Head of caudate nucleus (tissue), 42 donors: ENCODE measurements around the gene NTM.

Experiments used
- DNase-seq, 42 donors: peaks; one replicate each; pipeline versions ENCODE4 v3.0.0 to v3.0.0-alpha.2; 2020 to 2021; ENCODE audit warnings: mixed read lengths in 7 of 42
- intact Hi-C: fragments of 100-400 bp; cut with DNase I; formaldehyde crosslinking; loops from one replicate; pipeline ENCODE4 v1.15.0; 2022

The NTM gene

DNA sequence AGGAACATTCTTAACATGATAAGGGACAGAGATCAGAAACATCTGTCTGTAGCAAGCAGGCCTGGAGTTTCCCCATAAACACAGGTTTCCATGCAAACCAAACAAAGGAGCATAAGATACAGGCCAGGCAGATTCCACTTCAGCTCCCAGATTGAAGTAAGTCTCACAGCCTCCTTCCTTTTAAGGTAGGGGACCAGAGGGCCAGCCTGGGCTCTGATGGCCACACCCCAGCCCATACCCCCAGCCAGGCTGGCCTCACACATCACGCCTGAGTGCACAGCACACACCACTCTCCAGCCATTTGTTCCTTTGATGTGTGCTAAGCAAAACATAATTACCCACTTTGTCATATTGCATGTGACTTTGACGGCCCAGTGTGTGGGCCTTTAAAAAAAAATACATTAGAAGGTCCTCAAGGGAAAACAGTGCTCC is 518.7 kb downstream of the NTM start:
- DNase-seq, result no peak
- intact Hi-C loops, result no loop called here

DNA sequence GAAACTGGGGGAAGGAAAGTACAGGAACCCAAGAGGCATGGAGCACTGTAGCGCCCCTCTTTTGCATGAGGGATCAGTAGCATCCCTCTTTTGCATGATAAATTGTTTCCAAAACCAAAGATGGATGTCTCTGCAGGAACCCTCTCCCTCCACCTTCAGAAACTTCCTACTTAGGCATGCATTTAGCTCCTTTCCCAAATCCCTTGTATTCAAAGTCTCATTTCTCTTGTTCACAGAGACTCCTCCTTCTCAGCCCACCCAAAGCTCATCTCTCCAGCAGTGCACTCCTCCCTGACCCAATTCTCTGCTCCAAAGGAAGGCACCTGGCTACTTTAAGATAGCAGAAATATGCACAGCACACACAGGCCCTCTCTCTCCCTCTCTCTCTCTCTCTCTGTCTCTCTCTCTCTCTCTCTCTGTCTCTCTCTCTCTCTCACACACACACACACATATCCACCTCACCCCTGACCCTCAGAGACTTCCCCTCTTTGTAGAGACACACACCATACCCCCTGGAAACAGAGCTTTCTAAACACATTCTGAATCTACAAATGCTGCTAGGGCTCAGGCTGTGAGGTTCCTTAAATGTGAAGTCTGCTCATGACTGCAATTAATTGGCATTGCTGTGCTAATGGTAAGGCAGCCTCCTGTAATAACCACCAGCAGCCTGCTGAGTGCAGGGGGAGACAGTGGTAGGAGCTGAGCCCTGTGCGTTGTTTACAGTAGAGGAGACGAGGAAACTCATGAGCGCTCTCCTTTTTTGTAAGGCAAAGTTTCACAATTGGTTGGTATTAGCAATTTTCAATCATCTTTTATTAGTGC is 519.6 kb downstream of the NTM start:
- intact Hi-C loops, result no loop called here
- peak in 17 of 42 donors; percentile 27 to 88 (median 59) for DNase-seq

DNA sequence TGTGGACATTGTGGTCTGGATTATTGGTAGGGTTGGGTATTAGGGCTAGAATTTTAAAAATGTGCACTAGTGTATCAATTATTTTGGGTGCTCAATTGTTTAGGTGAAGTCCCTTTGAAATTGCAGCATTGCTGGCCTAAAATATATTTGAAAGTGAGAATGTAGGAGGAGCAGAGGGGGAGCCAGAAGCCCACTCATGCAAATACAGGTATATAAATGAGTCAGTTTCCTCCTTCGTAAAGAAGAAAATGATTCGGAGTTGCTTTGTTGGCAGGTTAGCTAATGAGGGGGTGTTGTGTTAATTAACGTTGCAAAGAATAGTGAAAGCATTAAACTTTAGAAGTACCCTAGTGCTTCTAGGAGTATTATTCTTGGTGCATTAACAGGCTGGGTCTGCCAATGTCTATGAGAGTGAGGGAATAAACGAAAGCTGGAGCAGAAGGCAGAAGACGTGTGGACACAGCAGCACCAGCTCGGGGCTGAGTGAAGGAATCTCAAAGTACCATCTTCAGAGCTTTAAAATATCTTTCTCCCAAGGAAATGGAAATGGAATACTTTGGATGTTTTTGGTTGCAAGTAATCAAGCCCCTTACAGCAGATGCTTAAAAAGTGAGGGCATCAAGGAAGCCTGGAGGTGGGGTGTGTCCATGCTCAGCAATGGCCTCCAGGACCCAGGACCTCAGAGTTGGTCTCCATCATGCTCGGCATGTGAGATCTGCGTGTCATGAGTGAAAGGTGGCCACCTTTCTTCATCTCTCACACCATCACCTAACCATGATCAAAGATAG is 522.9 kb downstream of the NTM start:
- intact Hi-C loops, result no loop called here
- peak in 2 of 42 donors; percentile 50 to 63 for DNase-seq

DNA sequence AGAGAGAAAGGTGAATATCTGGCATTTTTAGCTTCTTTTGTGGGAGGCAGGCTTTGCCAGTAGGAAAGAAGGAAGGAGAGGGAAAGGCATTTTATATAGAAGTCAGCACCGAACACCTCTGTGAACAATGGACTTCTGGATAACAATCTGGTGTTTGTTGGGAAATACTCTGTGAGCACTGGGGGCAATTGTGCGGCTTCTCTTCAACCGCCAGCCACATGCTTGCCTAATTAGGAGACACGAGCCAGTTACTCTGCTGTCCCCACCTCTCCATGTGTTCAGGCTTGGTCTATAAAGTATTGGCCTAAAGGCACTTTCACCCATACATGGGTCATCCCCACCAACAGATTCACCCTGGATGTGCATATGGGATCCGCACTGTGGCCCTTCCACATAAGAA is 523.6 kb downstream of the NTM start:
- intact Hi-C loops, result no loop called here
- no peak for DNase-seq

DNA sequence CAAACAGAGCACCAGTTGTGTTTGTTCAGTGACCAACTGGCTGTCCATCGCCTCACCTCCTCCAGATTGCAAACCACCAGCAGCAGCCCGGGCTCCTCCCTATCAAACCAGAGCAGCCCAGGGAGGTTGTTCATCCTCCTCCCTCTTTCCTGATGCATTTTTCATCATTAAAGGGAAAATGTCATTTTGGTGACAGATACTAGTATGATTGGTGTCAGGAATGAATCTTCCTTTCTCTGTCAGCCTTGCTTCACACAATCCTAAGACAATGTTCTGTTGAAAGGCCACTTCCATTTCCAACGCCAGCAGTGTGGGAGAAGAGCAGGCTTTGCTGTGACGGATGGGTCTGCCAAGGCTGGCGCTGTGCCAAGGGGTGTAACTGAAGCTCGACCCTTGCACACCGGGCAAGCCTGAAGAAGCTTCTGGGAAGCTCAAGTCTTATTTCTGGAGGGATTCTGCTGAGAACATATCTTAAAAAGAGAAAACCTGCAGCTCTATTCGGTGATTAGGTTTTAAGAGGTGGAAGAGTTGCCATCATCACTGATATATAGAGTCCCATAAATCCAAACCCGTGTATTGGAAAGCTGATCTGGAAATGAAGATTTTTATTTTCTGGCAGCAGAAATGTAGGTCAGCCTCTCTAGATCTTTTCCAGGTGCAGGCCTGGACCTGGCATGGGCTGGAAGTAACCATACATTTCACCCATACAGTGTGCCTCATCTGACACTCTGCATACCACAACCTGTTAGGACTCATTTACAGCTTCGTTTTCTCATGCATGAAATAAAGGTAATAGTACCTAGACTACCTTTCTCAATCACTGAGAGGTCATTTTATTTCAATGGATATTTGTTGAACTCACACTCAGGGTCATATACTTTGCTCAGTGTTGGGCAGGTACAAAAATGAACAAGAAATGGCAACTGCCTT is 524.5 kb downstream of the NTM start:
- peak in 5 of 42 donors; percentile 21 to 34 (median 30) for DNase-seq
- intact Hi-C loops, result no loop called here

DNA sequence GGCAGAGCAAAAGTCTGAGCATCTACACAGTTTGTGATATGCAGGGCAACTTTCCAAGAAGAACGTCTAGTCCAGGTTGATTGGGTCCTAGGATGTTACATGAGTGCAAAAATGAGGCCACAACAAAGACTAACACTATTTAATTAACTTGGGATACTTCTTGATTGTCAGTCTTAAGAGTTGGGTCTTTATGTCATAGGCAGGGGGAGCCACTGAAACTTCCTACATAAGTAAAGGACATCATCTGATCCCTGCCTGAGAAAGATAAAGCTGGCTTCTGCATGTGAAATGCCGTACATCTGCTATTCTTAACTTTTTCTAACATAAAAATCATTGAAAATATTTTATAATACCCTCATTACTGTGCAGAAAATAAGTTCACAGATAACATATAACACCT is 525.5 kb downstream of the NTM start:
- intact Hi-C loops, result no loop called here
- DNase-seq, result no peak

DNA sequence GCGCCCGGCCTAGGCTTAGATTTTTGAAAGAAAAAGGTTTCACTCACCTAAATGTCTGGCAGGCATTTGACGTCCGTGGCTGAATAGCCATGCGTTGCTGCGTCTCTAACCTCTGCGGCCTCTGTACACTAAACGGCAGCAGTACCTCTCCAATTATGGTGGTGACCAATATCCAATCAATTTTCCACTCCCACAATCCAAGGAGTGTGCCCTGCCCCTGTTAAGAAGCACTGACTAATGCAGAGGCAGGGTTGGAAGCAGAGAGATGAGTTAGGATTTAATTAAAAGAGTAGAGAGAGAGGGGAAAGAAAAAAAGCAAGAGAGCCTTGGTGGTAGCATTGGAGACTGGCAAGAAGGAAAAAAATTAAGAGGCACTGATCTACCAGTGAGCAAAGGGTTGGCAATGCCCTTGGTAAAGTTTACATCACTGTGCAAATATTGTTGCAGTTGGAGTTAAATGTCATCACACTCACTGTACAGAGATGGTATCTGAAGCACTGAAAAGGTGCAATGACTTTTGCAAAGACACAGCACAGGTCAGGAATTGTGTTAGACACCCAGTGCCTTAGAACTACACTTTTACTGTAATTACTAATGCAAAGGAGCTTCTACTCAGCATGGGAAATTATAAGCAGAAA is 526.7 kb downstream of the NTM start:
- intact Hi-C loops, result no loop called here
- DNase-seq, result no peak

DNA sequence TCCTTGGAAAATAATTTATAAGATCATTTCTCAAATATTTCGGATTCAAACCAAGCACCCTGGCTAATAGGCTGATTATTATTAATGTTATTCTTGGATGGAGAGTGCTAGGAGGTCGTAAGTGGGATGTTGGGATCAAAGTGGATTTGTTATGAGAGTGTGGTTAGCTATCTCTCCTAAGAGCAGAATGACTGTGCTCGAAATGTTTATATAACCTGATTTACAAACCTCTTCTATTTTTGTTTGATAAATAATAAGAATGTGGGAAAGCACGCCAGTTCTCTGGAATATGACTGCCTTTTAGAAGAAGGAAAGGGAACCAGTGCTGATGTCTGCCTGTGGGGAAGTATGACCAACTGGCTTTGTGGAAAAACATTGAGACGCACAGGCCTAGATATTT is 527.5 kb downstream of the NTM start:
- intact Hi-C loops, result no loop called here
- no peak for DNase-seq

DNA sequence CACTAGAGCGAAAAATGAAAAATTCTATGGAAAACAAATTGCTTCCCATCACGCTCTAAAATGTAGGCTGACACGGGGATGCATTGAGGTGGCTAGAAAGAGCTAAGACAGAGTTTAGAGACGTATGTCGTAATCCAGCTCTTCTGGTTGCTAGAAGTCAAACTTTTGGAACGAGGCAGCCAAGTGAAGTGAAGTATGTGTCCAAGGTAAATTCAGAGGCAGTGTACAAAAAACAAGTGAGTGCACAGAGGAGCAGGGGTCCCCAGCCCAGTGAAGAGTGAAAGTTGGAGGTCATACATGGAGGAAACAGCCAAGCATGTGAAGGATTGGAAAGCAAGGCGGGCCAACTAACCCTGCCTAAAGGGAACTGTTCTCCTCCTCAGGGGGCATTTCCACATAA is 528.5 kb downstream of the NTM start:
- no peak for DNase-seq
- intact Hi-C loops, result no loop called here

DNA sequence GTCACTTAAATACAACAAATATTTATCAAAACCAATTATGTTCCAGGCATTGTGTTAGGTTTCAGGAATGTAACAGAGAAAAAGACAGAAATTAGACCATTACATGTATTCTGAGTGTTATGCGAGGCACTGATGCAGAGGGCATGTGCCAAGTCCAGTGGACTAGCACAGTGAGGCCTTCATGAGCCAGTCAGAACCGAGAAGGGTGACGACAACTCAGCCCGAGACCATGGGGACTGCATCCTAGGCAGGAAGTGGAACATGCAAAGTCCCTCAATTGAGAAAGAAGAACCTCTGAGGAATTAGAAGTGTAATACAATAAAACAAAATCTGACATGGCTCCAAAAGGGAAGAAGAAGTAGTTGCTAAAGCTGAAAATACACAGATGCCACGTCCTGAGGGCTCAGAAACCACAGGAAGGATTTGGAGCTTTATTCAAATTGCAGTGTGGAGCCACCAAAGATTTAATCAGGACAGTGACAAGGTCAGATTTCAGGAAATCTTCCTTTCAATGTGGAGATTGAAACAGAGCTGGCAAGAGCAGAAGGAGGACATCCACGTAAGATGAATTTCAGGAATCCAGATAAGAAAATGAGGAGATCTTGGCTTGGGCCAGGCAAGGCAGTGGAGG is 529.6 kb downstream of the NTM start:
- intact Hi-C loops, result no loop called here
- DNase-seq, result no peak

DNA sequence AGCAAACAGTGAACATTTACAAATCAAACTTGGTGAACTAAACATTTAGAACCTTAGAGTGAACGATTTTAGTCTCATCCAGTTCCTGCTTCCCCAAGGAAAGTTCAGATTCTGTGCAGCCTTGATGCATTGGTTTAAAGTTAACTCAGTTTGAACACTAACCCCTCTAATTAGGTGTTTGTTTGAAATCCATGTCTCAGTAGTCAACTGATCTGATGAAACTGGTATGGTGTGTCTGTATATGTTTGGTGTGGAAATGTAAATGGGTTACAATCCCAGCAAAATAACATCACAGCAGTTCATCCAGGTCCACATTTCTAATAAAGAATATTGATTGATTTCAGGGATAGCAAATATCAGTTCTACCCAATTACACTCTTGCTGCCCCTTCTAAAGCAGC is 532.0 kb downstream of the NTM start:
- intact Hi-C loops, result no loop called here

DNA sequence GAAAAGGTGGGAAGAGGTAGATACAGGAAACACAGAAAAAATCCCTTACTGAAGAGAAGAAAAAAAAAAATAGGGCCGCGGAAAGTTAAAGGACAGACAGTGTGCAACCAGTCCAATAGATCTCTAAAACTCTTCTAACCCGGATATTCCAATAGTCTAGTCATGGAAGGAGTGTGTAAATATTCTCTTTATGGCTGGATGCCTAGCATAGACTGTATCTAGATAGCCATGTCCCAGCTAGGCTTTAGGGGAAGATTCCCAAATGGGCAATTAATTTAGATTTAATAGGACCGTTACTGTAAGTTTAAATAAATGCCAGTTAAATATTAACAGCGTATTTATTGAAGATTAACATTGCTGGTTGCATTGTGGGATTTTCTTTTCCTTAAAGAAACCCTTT is 532.7 kb downstream of the NTM start:
- no peak for DNase-seq
- intact Hi-C loops, result no loop called here

More for the DNA sequence above, 532.0 kb downstream of the NTM start:
- no peak for DNase-seq

DNA sequence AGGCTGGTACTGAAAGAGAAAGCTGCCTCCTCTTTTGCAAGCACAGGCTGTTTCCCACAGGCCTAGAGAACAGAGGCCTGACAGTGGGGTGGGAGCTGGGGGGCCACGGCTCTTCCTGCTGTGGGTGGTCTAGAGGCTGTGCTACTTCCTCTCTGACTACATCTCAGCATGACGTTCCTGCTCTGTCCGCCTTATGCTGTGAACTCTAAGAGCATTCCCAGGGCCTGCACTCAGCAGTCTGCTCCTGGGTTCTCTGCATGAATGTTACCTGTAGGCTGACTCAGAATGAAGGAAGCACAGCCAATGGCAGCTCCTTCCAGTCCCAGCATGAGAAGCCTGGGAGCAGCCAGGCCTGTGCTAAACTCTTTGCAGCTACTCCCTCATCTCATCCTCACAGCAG is 534.3 kb downstream of the NTM start:
- DNase-seq, result no peak
- intact Hi-C loops, result no loop called here

DNA sequence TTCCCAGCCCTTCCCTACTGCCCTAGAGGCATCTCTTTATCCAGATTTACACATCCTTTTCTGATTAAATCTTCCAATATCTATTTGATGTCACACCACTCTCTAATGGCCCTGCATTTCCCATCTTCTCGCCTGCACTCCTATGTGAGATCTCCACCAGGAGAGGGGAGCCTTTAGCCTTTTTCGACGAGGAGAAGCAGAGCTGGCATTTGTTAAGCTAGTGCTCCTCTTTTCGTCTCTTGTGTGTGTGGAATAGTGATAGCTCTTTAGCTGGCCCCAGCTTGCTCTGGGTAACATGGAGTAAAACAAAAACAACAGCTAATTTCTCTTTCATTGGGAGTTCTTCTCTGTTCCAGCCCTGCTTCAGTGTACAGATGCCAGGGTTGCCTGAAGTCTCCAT is 536.5 kb downstream of the NTM start:
- intact Hi-C loops, result no loop called here
- DNase-seq, result peak in 8 of 42 donors; percentile 27 to 64 (median 46)

DNA sequence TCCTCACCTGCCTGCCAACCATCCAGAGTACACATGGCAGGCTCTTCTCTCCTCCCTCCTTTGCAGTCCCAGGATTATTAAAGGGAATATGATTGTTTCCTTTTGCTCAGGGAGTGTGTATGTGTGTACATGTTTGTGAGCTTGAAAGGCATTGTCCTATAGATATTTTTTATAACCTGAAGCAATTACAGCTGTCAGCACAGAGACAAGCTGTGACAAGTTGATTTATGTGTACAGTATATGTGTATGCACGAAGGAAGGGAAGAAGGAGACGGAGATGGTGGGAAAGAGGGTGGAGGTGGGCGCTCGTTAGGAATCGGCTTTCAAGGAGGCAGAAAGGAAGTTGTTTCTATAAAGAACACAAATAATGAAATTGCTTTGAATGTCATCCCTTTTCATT is 537.0 kb downstream of the NTM start:
- DNase-seq, result no peak
- intact Hi-C loops, result no loop called here

DNA sequence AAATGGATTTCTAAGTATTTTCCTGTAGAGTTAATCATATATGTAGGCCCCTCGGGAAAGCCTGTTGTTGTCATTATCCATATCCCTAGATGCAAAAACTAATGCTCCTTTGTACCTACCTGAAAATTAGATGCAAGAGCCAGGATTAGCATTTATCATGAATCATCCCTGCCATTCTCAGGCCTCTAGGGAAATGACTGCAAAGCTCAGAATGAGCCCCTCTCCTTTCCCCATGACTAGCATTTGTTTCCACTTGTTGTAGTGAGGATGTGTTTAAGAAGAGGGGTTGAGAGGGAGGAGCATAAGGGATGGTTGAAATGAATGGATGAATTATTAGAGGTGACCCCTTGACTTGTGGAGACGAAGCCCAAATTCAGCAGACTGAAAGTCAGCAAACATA is 537.9 kb downstream of the NTM start:
- intact Hi-C loops, result no loop called here
- DNase-seq, result no peak

DNA sequence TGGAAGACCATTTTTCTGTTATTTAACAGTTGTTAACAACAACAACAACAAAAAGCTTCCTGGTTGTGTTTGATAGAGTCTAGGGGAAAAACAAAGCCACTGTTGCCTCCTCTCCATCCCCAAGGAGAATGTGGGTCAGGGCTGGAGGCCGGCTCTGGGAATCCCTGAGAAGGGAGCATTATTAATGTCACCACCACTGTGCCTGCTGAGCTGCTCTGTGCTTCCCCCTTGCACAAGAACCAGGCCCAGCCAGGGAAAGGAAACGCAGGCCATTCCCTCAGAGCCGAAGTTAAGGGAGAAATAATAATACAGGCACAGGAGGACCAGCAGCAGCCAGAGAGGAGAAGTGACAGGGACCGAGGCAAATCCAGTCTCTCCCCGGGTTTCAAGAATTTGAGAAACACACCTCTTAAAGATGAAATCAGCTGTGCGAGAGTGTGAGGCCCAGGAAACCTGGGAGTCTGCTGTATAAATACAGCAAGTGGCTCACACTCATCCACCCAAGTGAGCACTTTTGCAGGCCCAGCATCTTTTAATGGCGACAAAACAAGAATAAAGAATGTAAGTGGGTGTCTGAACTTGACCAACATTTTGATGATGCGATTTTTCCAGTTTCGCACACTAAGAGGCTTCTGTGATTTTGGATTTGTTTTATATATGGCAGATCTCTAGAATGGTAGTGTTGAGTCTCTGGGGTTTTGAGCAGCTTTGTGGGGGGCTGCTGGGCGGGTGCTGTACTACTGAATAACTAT is 539.2 kb downstream of the NTM start:
- no peak for DNase-seq
- intact Hi-C loops, result loop anchor here (5.0 kb wide), 1 partner anchor 218 kb away; no protein-coding TSS in a partner anchor

DNA sequence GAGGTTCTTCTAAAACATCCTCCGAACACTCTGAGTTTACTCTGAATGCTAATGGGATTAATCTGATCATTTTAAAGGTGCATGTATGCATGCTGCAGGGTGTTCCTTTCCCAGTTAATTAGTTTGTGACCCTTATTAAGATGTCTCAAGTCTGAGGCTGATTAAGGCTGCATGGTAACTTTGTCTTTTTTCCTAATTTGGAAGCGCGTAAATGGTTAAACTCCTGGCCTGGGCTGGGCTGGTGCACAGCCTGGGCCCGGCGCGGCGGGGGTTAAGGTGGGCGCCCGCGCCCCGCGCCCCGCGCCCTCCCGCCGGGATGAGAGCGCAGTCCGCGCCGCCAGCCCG is 539.7 kb downstream of the NTM start:
- intact Hi-C loops, result loop anchor here (5.0 kb wide), 1 partner anchor 217 kb away; no protein-coding TSS in a partner anchor

More for the DNA sequence above, 539.7 kb downstream of the NTM start:
- no peak for DNase-seq
